ENCODE measurements around the gene METTL8.
"Not testable (repeated sequence)": the region's sequence is repeated elsewhere in the genome, so short reads cannot be mapped to it uniquely, and the experiment has no call there.

METTL8 gene

GRCh38 chr2:171341394-171342066, 92.3 kb downstream of the METTL8 start:
- no peak for DNase-seq

DNA sequence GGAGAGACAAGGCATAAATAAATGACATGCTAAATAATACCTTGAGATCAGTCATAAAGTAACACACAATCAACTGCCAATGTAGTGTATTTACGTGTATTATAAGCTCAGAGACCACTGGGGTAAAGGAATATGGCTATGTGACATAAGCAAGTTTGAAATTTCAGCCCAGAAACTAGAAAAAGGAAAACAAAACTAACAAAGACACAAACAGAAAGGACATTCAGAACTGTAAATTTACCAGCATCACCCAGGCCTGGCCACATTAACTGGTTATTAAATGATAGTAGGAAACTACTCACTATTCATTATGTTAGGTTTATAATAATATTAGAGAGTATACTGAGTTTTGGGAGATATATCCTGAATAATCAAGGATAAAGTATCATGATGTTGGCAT, 98.8 kb downstream of the METTL8 start:
- no peak for DNase-seq

- no peak for DNase-seq
Measured at GRCh38 chr2:171334171-171334570, 99.6 kb downstream of the METTL8 start.

DNA sequence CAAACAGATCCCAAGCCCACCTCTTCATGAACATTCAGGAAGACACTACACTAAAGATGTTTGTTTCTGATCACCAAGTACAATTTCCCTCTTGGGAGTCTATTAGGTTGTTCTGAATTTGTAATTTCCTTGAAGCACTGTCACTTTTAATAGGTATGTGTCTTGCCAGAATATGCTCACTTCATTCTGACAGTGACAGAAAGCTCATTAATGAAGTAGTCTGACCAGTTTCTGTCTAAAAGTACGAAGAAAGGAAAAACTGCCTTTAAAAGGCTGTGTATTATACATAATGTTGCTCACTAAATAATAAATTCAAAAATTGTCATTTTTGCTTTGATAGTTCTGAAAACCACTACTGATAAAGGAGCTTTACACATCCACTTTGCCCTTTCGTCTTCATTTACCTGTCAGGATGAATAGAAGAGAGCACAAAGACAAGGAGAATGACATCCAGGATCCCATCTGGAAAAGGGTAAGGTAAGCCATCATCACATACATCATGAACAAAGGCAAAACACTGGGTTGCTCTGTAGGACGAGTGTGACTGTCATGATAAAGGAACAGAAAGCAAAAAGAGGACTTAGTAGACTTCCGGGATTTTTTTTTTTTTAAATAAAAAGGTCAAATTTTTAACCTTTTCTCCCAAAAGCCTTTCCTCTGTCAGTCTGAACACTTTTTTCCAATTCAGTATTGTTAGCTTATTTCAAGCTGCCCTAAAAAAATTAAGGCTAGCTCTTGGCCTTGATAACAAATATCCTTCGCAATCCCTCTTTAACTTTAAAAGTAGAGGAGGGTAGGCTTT, 103.4 kb downstream of the METTL8 start:
- no peak for DNase-seq

- DNase-seq, result no peak
Measured at GRCh38 chr2:171327043-171327496, 106.7 kb downstream of the METTL8 start.

- DNase-seq, result no peak
Measured at GRCh38 chr2:171325886-171326585, 107.8 kb downstream of the METTL8 start.

GRCh38 chr2:171323971-171324528, 109.7 kb downstream of the METTL8 start:
- no peak for DNase-seq

DNA sequence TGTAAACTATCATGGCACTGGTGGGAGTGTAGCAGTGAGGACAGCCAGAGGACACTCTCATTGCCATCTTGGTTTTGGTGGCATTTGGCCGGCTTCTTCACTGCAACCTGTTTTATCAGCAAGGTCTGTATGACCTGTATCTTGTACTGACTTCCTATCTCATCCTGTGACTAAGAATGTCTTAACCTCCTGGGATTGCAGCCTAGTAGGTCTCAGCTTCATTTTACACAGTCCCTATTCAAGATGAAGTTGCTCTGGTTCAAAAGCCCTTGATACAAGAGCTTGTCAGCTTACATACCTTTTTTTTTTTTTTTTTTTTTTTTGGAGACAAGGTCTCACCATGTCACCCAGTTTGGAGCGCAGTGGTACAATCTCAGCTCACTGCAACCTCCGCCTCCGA, 110.9 kb downstream of the METTL8 start:
- DNase-seq, result no peak

GRCh38 chr2:171320731-171321130, 113.1 kb downstream of the METTL8 start:
- no peak for DNase-seq

GRCh38 chr2:171320208-171320621, 113.6 kb downstream of the METTL8 start:
- DNase-seq, result no peak

- DNase-seq, result peak; percentile 78
Measured at GRCh38 chr2:171319164-171319810, 114.5 kb downstream of the METTL8 start.

- peak; percentile 12 for DNase-seq
Measured at GRCh38 chr2:171318463-171318934, 115.3 kb downstream of the METTL8 start.

DNA sequence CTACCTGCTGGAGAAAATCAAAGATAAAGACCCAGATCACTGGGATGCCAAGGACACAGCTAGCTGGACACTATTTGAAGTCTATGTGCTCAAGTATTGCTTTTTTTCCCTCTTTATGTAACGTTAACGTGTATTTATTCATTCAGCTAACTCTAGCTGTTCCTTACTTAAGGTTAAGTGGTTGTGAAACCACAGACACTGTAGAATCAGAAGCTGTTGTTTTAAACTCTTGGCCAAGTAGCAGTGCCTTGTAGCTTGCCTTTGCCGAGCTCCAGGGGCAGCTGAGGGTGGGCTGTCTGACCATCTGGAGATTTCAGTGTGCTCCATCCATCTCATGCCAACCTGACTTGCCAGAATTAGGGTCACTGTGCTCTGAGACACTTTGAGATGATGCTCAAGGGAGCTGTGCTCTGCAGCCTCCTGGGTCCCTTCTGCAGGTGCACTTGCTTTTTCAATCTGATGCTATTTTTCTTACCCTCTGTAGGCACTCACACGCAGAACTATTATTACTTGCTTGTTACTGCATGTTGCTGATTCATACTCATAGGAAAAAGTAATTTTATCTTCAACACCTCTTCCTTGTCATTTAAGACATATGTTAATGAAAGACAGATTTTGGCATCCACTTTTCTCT, 116.2 kb downstream of the METTL8 start:
- DNase-seq, result peak; percentile 16

DNA sequence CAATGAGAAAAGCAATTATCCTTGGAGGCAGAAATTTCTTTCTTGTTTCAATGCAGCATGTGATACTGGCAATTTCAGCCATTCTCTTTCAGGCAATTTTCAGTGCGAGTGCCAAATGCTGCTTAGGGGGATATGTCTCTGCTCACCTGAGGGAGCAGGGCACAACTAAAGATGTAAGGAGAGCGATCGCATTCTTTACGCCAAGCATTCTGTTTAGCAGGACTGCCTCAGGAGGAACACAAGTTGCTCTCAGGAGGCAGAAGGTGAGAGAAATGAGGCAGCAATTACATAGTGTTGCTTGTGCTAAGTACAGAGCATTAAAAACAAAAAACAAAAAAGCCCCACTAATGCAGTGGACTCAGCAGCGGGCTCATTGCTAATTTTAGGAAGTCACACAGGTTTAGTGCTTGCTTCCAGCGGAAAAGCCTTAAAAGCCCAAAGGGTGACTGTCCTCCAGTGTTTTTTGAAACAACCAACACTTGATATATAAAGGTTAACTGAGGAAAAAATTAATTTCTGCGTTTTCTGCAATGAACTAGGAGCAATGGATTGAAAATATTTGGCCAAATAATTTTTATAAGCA, 116.9 kb downstream of the METTL8 start:
- no peak for DNase-seq

- DNase-seq, result no peak
Measured at GRCh38 chr2:171316220-171316619, 117.6 kb downstream of the METTL8 start.

- no peak for DNase-seq
Measured at GRCh38 chr2:171315781-171316180, 118.0 kb downstream of the METTL8 start.

GRCh38 chr2:171312182-171312581, 121.6 kb downstream of the METTL8 start:
- not testable (repeated sequence) for DNase-seq

DNA sequence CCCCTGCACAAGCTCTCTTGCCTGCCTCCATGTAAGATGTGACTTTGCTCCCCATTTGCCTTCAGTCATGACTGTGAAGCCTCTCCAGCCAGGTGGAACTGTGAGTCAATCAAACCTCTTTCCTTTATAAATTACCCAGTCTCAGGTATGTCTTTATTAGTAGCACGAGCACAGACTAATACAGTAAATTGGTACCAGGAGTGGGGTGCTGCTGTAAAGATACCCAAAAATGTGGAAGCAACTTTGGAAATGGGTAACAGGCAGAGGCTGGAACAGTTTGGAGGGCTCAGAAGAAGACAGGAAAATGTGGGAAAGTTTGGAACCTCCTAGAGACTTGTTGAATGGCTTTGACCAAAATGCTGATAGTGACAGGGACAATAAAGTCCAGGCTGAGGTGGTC, 122.2 kb downstream of the METTL8 start:
- not testable (repeated sequence) for DNase-seq

- DNase-seq, result no peak
Measured at GRCh38 chr2:171310889-171311288, 122.9 kb downstream of the METTL8 start.

- DNase-seq, result no peak
Measured at GRCh38 chr2:171309455-171310286, 124.1 kb downstream of the METTL8 start.
